SK-N-MC (cell line): ENCODE measurements around the gene CYP2C9.

Experiments
- DNase-seq: peaks from one replicate; pipeline ENCODE4 v3.0.0-alpha.2; 2011; ENCODE audit warnings: low read depth, low spot score
- H3K27ac ChIP-seq: fragments of 200-600 bp; sonication (generic); 2 replicates; pipeline ENCODE4 v1.5.1; 2016; ENCODE audit warnings: mixed run types
- H3K36me3 ChIP-seq: fragments of 200-600 bp; sonication (generic); 2 replicates; pipeline ENCODE4 v1.6.1; 2017; ENCODE audit warnings: antibody characterized with exemption, low read length, mixed read lengths; ENCODE audit not compliant: insufficient read depth
- H3K4me3 ChIP-seq: fragments of 200-600 bp; sonication (generic); 2 replicates; pipeline ENCODE4 v1.5.1; 2016
- H3K9ac ChIP-seq: fragments of 200-600 bp; sonication (generic); 2 replicates; pipeline ENCODE4 v1.8.0; 2017; ENCODE audit warnings: mixed run types, mixed read lengths; ENCODE audit not compliant: insufficient read length
- H3K9me3 ChIP-seq: fragments of 200-600 bp; sonication (generic); 2 replicates; pipeline ENCODE4 v1.6.1; 2017; ENCODE audit warnings: low read depth, mild to moderate bottlenecking, antibody characterized with exemption, low read length, moderate library complexity, mixed read lengths
- EZH2 ChIP-seq: fragments of 200-600 bp; sonication (generic); IDR thresholded peaks from one replicate; pipeline ENCODE4 v1.6.1; 2017; ENCODE audit warnings: antibody characterized with exemption
- FOXP2 ChIP-seq: optimal IDR thresholded peaks from 2 replicates; pipeline ENCODE3; 2011; ENCODE audit warnings: mild to moderate bottlenecking, moderate library complexity; ENCODE audit not compliant: insufficient read depth; ENCODE audit errors: extremely low read length, control extremely low read depth
- POLR2AphosphoS5 ChIP-seq: IDR thresholded peaks from 2 replicates; pipeline ENCODE4 v1.6.1; 2012; ENCODE audit warnings: mild to moderate bottlenecking, low read depth, low read length, borderline replicate concordance

The CYP2C9 gene

GRCh38 chr10:94963901-94964300 is 25.4 kb downstream of the CYP2C9 start:
- H3K27ac ChIP-seq: no peak overlapping the region
- no peak overlapping the region for H3K4me3 ChIP-seq
- DNase-seq: no peak
- TF ChIP-seq EZH2 (no peak), POLR2AphosphoS5 (no peak), FOXP2 (no peak)
- no peaks in the 10 kb centered on the region for H3K36me3 ChIP-seq
- H3K9ac ChIP-seq: no peak overlapping the region
- H3K9me3 ChIP-seq: no peaks in the 10 kb centered on the region

GRCh38 chr10:94983555-94983954 is 45.1 kb downstream of the CYP2C9 start:
- Histone ChIP-seq H3K9ac (no peak overlapping the region), H3K4me3 (no peak overlapping the region), H3K9me3 (no peaks in the 10 kb centered on the region), H3K36me3 (no peaks in the 10 kb centered on the region), H3K27ac (no peak overlapping the region)
- TF ChIP-seq POLR2AphosphoS5: no peak
- TF ChIP-seq EZH2: no peak
- TF ChIP-seq FOXP2: no peak
- DNase-seq: no peak

GRCh38 chr10:94989192-94989591 is 50.7 kb downstream of the CYP2C9 start:
- H3K4me3 ChIP-seq: no peak overlapping the region
- TF ChIP-seq POLR2AphosphoS5 (no peak), EZH2 (no peak), FOXP2 (no peak)
- H3K27ac ChIP-seq: no peak overlapping the region
- no peaks in the 10 kb centered on the region for H3K36me3 ChIP-seq
- H3K9me3 ChIP-seq: no peaks in the 10 kb centered on the region
- H3K9ac ChIP-seq: no peak overlapping the region
- DNase-seq: no peak

- Histone ChIP-seq H3K36me3 (no peaks in the 10 kb centered on the region), H3K27ac (no peak overlapping the region), H3K9ac (no peak overlapping the region), H3K4me3 (no peak overlapping the region), H3K9me3 (no peaks in the 10 kb centered on the region)
- DNase-seq: no peak
- TF ChIP-seq POLR2AphosphoS5: no peak
- TF ChIP-seq EZH2: no peak
- no peak for TF ChIP-seq FOXP2
Measured at GRCh38 chr10:94991243-94991888, 52.9 kb downstream of the CYP2C9 start.

- Histone ChIP-seq H3K9me3 (no peaks in the 10 kb centered on the region), H3K27ac (no peak overlapping the region), H3K4me3 (no peak overlapping the region), H3K9ac (no peak overlapping the region), H3K36me3 (no peaks in the 10 kb centered on the region)
- no peak for DNase-seq
- no peak for TF ChIP-seq EZH2
- no peak for TF ChIP-seq POLR2AphosphoS5
- no peak for TF ChIP-seq FOXP2
Measured at GRCh38 chr10:94992811-94993210, 54.4 kb downstream of the CYP2C9 start.

GRCh38 chr10:94997741-94998174 is 59.3 kb downstream of the CYP2C9 start:
- no peak for DNase-seq
- TF ChIP-seq POLR2AphosphoS5: no peak
- TF ChIP-seq FOXP2: no peak
- no peak for TF ChIP-seq EZH2
- Histone ChIP-seq H3K9me3 (no peaks in the 10 kb centered on the region), H3K27ac (no peak overlapping the region), H3K4me3 (no peak overlapping the region), H3K9ac (no peak overlapping the region), H3K36me3 (no peaks in the 10 kb centered on the region)

- no peak overlapping the region for H3K4me3 ChIP-seq
- H3K9ac ChIP-seq: no peak overlapping the region
- H3K9me3 ChIP-seq: no peaks in the 10 kb centered on the region
- DNase-seq: no peak
- no peak for TF ChIP-seq EZH2
- TF ChIP-seq FOXP2: no peak
- no peak for TF ChIP-seq POLR2AphosphoS5
- no peak overlapping the region for H3K27ac ChIP-seq
- no peaks in the 10 kb centered on the region for H3K36me3 ChIP-seq
Measured at GRCh38 chr10:95026461-95026860, 88.0 kb downstream of the CYP2C9 start.

GRCh38 chr10:95031656-95032055 is 93.2 kb downstream of the CYP2C9 start:
- no peak for TF ChIP-seq EZH2
- TF ChIP-seq POLR2AphosphoS5: no peak
- no peak for TF ChIP-seq FOXP2
- Histone ChIP-seq H3K36me3 (no peaks in the 10 kb centered on the region), H3K9me3 (no peaks in the 10 kb centered on the region), H3K9ac (no peak overlapping the region), H3K27ac (no peak overlapping the region), H3K4me3 (no peak overlapping the region)
- no peak for DNase-seq

- TF ChIP-seq EZH2 (no peak), FOXP2 (no peak), POLR2AphosphoS5 (no peak)
- no peak overlapping the region for H3K9ac ChIP-seq
- H3K36me3 ChIP-seq: no peaks in the 10 kb centered on the region
- no peak overlapping the region for H3K4me3 ChIP-seq
- H3K27ac ChIP-seq: no peak overlapping the region
- H3K9me3 ChIP-seq: no peaks in the 10 kb centered on the region
- DNase-seq: no peak
Measured at GRCh38 chr10:95034401-95034800, 95.9 kb downstream of the CYP2C9 start.
